Testis (tissue), 3 donors: ENCODE measurements around the gene DEPDC5. TPM values are rescaled to one million over a fixed set of nuclear protein-coding genes. Genes with fewer than 3 reads are reported as not detected.

Experiments
- DNase-seq: peaks from one replicate; pipeline ENCODE4 v3.0.0-alpha.2; 2019
- H3K27ac ChIP-seq, 2 donors: fragments of 200-600 bp; sonication (generic); one replicate each; pipeline ENCODE4 v1.5.1; 2019
- H3K27me3 ChIP-seq: fragments of 200-600 bp; sonication (generic); one replicate; pipeline ENCODE4 v1.5.1; 2019
- H3K36me3 ChIP-seq: fragments of 200-600 bp; sonication (generic); one replicate; pipeline ENCODE4 v1.5.1; 2017; ENCODE audit warnings: low read depth; ENCODE audit errors: missing control alignments
- H3K4me1 ChIP-seq: fragments of 200-600 bp; sonication (generic); one replicate; pipeline ENCODE4 v1.5.1; 2019
- H3K4me3 ChIP-seq, 2 donors: fragments of 200-600 bp; sonication (generic); one replicate each; pipeline ENCODE4 v1.5.1; 2017 to 2019
- H3K9me3 ChIP-seq: fragments of 200-600 bp; sonication (generic); one replicate; pipeline ENCODE4 v1.5.1; 2017
- CTCF ChIP-seq, 3 experiments: fragments of 450-650 bp in 2 of 3; fragments of 200-600 bp in 1 of 3; sonication (generic) in 1 of 3; IDR thresholded peaks; one replicate each; pipeline ENCODE4 v1.5.1; 2016 to 2019; ENCODE audit warnings: antibody characterized with exemption in 3 of 3, mild to moderate bottlenecking in 2 of 3, moderate library complexity in 1 of 3
- POLR2A ChIP-seq: fragments of 450-650 bp; IDR thresholded peaks from one replicate; pipeline ENCODE4 v1.6.1; 2017; ENCODE audit warnings: antibody characterized with exemption, mild to moderate bottlenecking, moderate library complexity
- WGBS, 2 donors: methylation state at CpG; one replicate each; pipeline ENCODE4 v1.1.5; 2018; 5-methylcytosine and 5-hydroxymethylcytosine counted together
- intact Hi-C: fragments of 100-400 bp; cut with DNase I; formaldehyde crosslinking; loops from one replicate; pipeline ENCODE4 v1.15.1; 2023; ENCODE audit warnings: low total_unique reads
- polyA plus RNA-seq: library from polyadenylated mRNA; stranded (reverse); fragments of 350-450 nt; fragmentation: Illumina TruSeq; extraction: RNeasy Lipid Tissue Mini Kit (QIAGEN cat#74804); gene quantifications from one replicate; pipeline ENCODE4 v1.2.3, GENCODE V29; 2014; ENCODE audit warnings: low read depth, low replicate concordance; ENCODE audit not compliant: insufficient read depth
- total RNA-seq, 2 donors: library from RNA; depleted of rRNA; stranded (reverse); fragments of >200 nt; gene quantifications; one replicate each; pipeline ENCODE4 v1.2.3, GENCODE V29; 2016

DEPDC5 gene
- total and polyA plus RNA-seq, 3 donors from 2014 or later, result 22.1 to 70.6 (median 57.8) TPM

- H3K4me3 ChIP-seq, result no peak overlapping the region
- 72 to 78% methylated on average over 3 of the region's 3 CpGs for WGBS, 2 donors
- intact Hi-C loops, result no loop called here
- H3K36me3 ChIP-seq, result no peaks in the 10 kb centered on the region
- no peak overlapping the region for H3K27ac ChIP-seq
- DNase-seq, result no peak
- peaks cover 17% of the 10 kb centered on the region for H3K4me1 ChIP-seq
- no peaks in the 10 kb centered on the region for H3K9me3 ChIP-seq
- TF ChIP-seq POLR2A (no peak), CTCF (IDR thresholded peaks at IDR 0.05) (no peak)
- no peaks in the 10 kb centered on the region for H3K27me3 ChIP-seq
Measured at GRCh38 chr22:31927562-31927961, 173.7 kb downstream of the DEPDC5 start.

- Histone ChIP-seq H3K36me3 (no peaks in the 10 kb centered on the region), H3K27me3 (no peaks in the 10 kb centered on the region), H3K27ac (no peak overlapping the region), H3K9me3 (no peaks in the 10 kb centered on the region), H3K4me1 (peaks cover 10% of the 10 kb centered on the region), H3K4me3 (no peak overlapping the region)
- intact Hi-C loops, result no loop called here
- no peak for DNase-seq
- TF ChIP-seq CTCF (IDR thresholded peaks at IDR 0.05), result no peak
- no peak for TF ChIP-seq POLR2A
- WGBS, 2 donors, result 52 to 53% methylated on average over 7 to 8 of the region's 8 CpGs
Measured at GRCh38 chr22:31929167-31929930, 175.5 kb downstream of the DEPDC5 start.

- no peak for DNase-seq
- no peak for TF ChIP-seq CTCF (IDR thresholded peaks at IDR 0.05)
- TF ChIP-seq POLR2A, result no peak
Measured at GRCh38 chr22:31932863-31933262, 179.0 kb downstream of the DEPDC5 start.

GRCh38 chr22:31933406-31933805 lies 179.6 kb downstream of the DEPDC5 start:
- Histone ChIP-seq H3K4me3 (no peak overlapping the region), H3K27ac (no peak overlapping the region), H3K36me3 (no peaks in the 10 kb centered on the region), H3K9me3 (no peaks in the 10 kb centered on the region), H3K27me3 (no peaks in the 10 kb centered on the region), H3K4me1 (peaks cover 10% of the 10 kb centered on the region)
- TF ChIP-seq POLR2A (no peak), CTCF (IDR thresholded peaks at IDR 0.05) (no peak)
- DNase-seq, result no peak
- 94 to 98% methylated on average over 6 of the region's 6 CpGs for WGBS, 2 donors
- intact Hi-C loops, result no loop called here

More at GRCh38 chr22:31932863-31933262, 179.0 kb downstream of the DEPDC5 start:
- Histone ChIP-seq H3K9me3 (no peaks in the 10 kb centered on the region), H3K27me3 (no peaks in the 10 kb centered on the region), H3K4me1 (peaks cover 10% of the 10 kb centered on the region), H3K4me3 (no peak overlapping the region), H3K27ac (no peak overlapping the region), H3K36me3 (no peaks in the 10 kb centered on the region)
- intact Hi-C loops, result no loop called here
- 71 to 86% methylated on average over 5 of the region's 5 CpGs for WGBS, 2 donors
